GM12892 (cell line): ENCODE data around the gene FBRSL1.
"Not testable (repeated sequence)": the region's sequence is repeated elsewhere in the genome, so short reads cannot be mapped to it uniquely, and the experiment has no call there.

Source experiments
- DNase-seq: peaks from one replicate; pipeline ENCODE4 v3.0.0; 2011; ENCODE audit not compliant: insufficient read length
- FAIRE-seq: peaks from 2 replicates; lab custom pipeline; 2011; peaks lifted over from hg19 to GRCh38; lab: Jason Lieb, UNC
- POLR2A ChIP-seq: IDR thresholded peaks from 2 replicates; pipeline ENCODE4 v1.6.1; 2011; ENCODE audit warnings: low read depth, low read length, control low read depth
- POLR2AphosphoS5 ChIP-seq: IDR thresholded peaks from 2 replicates; pipeline ENCODE4 v1.6.1; 2011; ENCODE audit warnings: low read depth, low read length, control low read depth
- TAF1 ChIP-seq: IDR thresholded peaks from 2 replicates; pipeline ENCODE4 v1.6.1; 2011; ENCODE audit warnings: low read depth, mild to moderate bottlenecking, control low read depth, low read length, borderline replicate concordance

The FBRSL1 gene

DNA sequence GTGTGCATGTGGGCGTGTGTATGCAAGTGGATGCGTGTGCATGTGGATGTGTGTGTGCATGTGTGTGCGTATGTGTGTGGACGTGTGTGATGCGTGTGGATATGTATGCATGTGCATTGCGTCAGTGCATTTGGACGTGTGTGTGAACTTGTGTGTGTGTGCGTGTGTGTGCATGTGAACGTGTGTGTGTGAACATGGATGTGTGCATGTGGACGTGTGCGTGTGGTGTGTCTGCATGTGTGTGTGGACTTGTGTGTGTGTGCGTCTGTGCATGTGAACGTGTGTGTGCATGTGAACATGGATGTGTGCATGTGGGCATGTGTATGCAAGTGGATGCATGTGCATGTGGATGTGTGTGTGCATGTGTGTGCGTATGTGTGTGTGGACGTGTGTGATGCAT is 34.4 kb upstream of the FBRSL1 start:
- DNase-seq (no peak), FAIRE-seq (peak; percentile 70)
- TF ChIP-seq POLR2AphosphoS5 (no peak), TAF1 (no peak), POLR2A (no peak)

GRCh38 chr12:132456186-132456943 is 33.6 kb upstream of the FBRSL1 start:
- DNase-seq, result no peak
- no peak for FAIRE-seq
- TF ChIP-seq POLR2A, result no peak
- TF ChIP-seq POLR2AphosphoS5, result no peak
- no peak for TF ChIP-seq TAF1

- FAIRE-seq (no peak), DNase-seq (no peak)
- TF ChIP-seq POLR2AphosphoS5 (no peak), TAF1 (no peak), POLR2A (no peak)
Measured at GRCh38 chr12:132456944-132457495, 32.9 kb upstream of the FBRSL1 start.

DNA sequence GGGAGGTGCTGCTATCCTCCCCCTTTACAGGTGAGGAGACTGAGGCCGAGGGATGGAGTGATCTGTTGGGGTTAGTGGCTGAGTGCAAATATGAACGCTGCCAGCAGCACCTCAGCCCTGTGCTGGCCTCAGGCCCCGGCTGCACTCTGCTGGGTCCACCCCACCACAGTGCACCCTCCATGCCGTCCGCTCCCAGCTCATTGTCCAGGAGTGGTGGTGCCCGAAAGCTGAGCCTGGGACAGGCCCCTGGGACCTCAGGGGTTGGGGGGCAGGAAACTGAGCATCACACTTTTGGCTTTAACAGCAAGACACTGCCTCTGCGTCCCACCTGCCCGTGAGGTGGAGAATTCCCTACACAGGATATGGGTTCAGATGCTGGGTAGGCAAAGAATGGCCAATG is 31.5 kb upstream of the FBRSL1 start:
- FAIRE-seq, result no peak
- TF ChIP-seq TAF1 (no peak), POLR2AphosphoS5 (no peak), POLR2A (no peak)
- no peak for DNase-seq

DNA sequence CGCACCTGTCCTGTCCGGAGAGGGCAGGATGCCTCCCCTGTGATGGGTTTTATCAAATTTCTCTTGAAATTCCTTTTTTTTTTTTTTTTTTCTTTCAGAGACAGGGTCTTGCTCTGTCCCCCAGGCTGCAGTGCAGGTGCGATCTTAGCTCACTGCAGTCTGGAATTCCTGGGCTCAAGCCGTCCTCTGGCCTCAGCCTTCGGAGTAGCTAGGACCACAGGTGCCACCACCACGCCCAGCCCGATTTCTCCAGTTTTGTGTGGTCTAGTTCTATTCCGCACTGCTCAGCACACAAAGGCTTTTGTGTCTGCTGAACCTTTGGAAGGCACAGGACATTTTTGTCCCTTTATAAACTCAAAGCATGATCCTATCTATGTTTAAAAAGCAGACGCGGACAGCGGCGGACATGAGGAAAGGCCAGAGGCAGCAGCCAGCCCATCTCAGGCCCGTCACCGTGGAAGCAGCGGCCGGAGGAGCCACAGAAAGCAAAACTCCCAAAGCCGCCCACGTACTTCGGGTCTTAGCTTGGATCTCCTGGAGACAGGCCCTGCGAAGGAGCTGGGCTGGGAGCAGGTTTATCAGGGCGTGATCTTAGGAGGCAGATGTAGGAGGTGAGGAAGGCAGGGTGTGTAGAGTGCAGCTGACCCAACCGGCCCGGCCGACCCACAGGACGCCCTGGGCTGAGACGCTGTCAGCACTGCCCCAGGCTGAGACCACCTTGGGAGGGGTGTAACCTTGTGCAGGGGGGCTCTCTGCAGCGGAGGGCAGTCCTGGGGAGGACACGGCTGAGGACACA is 30.9 kb upstream of the FBRSL1 start:
- no peak for DNase-seq
- no peak for TF ChIP-seq TAF1
- no peak for TF ChIP-seq POLR2A
- no peak for TF ChIP-seq POLR2AphosphoS5
- FAIRE-seq, result no peak

GRCh38 chr12:132460571-132460970 is 29.4 kb upstream of the FBRSL1 start:
- no peak for FAIRE-seq
- DNase-seq, result no peak

GRCh38 chr12:132461526-132461925 is 28.4 kb upstream of the FBRSL1 start:
- no peak for FAIRE-seq

More at GRCh38 chr12:132460571-132460970, 29.4 kb upstream of the FBRSL1 start:
- TF ChIP-seq POLR2AphosphoS5 (no peak), TAF1 (no peak), POLR2A (no peak)

GRCh38 chr12:132462788-132463187 is 27.2 kb upstream of the FBRSL1 start:
- FAIRE-seq (no peak), DNase-seq (no peak)
- TF ChIP-seq POLR2A (no peak), TAF1 (no peak), POLR2AphosphoS5 (no peak)

More at GRCh38 chr12:132461526-132461925, 28.4 kb upstream of the FBRSL1 start:
- TF ChIP-seq TAF1 (no peak), POLR2AphosphoS5 (no peak), POLR2A (no peak)
- no peak for DNase-seq

GRCh38 chr12:132463284-132463924 is 26.5 kb upstream of the FBRSL1 start:
- FAIRE-seq, result peak; percentile 42
- not testable (repeated sequence) for DNase-seq

DNA sequence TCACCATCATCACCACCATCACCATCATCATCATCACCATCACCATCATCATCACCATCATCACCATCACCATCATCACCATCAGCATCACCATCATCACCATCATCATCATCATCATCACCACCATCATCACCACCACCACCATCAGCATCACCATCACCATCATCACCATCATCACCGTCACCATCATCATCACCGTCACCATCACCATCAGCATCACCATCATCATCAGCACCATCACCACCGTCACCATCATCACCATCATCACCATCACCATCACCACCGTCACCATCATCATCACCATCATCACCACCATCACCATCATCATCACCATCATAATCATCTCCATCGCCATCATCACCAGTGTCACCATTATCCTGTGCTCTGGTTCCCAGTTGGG is 25.6 kb upstream of the FBRSL1 start:
- FAIRE-seq, DNase-seq: not testable (repeated sequence)

DNA sequence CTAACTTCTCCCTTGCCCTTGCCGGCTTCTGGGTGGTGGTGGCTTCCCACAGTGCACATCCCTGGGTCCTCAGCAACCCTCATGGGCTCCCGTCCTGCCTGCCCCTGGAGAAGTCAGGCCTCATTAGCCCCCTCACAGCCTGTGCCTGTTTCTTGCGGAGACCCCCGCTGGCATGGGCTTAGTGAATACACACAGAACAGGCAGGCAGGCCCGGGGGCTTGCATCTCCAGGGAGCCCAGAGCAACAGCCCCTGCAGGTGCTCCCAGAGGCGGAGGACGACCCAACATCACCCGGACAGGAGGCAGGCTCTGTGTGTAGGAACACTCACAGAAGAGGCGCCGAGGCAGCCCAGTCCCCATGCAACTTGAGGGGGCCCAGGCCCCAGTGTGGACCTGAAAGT is 25.1 kb upstream of the FBRSL1 start:
- TF ChIP-seq POLR2A (no peak), POLR2AphosphoS5 (no peak), TAF1 (no peak)
- no peak for FAIRE-seq
- DNase-seq, result no peak
